Measurements from ENCODE around the gene CNKSR3.

CNKSR3 gene

DNA sequence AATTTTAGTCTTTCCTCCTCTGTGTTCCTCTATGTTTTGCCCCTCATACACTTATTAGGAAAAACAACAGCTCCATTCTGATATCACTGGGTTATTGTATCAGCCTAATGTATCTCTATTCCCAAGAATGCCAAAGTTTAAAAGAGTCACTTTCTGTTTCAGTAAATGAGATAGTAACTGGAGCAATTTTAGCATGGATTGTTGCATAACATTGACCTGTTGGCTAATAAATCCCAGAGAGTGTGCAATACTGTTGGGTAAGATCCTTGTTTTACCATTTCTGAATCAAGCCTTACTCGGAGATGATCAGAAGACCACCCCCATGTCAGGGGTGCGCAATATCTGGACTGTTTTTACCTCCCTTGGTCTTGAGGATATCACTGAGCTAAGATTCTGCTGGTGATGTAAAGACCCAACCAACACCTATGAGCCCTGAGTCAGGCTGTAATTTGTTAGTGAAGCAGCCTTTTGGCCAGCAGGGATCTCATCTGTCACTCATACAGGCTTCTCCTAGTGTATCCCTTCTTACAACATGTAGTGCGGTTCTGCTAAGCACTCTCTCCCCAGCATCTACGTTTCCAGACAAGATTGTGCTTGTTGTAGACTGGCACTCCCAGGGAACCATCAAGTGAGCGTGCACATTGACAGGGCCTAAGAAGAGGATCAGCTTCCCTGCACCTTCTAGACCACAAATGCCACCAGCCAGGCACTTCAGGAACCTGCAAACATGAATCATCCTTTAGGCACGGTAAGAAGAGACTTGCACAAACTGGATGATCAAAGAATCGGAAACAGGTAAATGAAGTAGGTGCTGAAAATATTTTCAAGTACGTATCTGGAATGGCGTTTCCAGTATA, 142.4 kb downstream of the CNKSR3 start:
- H3K4me3 ChIP-seq (ENCODE audit: control insufficient read depth, low read depth, low read length), result no peak overlapping the region
- no peak for DNase-seq (ENCODE audit: low read depth)
- TF ChIP-seq, protein P1, sequence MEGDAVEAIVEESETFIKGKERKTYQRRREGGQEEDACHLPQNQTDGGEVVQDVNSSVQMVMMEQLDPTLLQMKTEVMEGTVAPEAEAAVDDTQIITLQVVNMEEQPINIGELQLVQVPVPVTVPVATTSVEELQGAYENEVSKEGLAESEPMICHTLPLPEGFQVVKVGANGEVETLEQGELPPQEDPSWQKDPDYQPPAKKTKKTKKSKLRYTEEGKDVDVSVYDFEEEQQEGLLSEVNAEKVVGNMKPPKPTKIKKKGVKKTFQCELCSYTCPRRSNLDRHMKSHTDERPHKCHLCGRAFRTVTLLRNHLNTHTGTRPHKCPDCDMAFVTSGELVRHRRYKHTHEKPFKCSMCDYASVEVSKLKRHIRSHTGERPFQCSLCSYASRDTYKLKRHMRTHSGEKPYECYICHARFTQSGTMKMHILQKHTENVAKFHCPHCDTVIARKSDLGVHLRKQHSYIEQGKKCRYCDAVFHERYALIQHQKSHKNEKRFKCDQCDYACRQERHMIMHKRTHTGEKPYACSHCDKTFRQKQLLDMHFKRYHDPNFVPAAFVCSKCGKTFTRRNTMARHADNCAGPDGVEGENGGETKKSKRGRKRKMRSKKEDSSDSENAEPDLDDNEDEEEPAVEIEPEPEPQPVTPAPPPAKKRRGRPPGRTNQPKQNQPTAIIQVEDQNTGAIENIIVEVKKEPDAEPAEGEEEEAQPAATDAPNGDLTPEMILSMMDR (IDR thresholded peaks at IDR 0.05; ENCODE audit: control insufficient read depth, insufficient read depth, low read depth, low read length, missing control alignments), result no peak

DNA sequence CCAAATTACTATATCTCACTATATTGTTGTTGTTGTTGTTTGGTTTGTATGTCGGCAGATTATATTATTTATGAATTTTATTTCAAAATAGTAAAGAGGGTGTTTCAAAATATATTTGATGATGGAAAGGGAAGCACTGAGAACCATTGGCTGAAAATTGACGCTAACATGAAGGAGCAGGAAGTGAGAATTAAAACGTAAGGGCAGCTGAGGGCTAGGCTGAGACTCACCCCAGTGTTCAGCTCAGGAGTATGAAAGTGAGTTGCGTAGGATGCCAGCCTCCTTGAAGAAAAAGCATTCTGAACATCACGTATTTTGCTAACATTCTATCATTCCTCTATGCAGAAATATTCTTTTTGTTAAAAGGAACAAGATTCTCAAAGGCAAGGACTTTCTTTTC, 143.1 kb downstream of the CNKSR3 start:
- no peak overlapping the region for H3K4me3 ChIP-seq (ENCODE audit: control insufficient read depth, low read depth, low read length)
- TF ChIP-seq, protein P1 (IDR thresholded peaks at IDR 0.05; ENCODE audit: control insufficient read depth, insufficient read depth, low read depth, low read length, missing control alignments), result no peak
- DNase-seq (ENCODE audit: low read depth), result no peak

DNA sequence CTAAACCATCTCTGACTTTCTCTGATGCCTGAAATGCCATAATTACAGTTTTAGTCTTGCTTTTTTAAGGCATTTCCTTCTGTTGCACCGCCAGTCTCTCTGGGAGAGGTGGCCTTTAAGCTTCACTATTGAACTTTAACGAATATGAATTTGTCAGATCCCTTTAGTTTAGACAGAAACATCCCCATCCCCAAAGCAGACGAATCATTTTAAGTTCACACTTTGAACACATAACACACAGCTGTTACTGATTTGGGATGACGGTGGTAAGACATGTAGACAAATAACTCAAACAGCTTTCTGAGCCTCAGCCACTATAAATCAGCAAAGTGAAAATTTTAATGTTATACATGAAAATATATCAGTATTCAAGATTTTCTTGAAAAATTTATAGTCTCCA, 146.7 kb downstream of the CNKSR3 start:
- no peak for DNase-seq (ENCODE audit: low read depth)
- no peak overlapping the region for H3K4me3 ChIP-seq (ENCODE audit: control insufficient read depth, low read depth, low read length)
- TF ChIP-seq, protein P1 (IDR thresholded peaks at IDR 0.05; ENCODE audit: control insufficient read depth, insufficient read depth, low read depth, low read length, missing control alignments), result no peak

DNA sequence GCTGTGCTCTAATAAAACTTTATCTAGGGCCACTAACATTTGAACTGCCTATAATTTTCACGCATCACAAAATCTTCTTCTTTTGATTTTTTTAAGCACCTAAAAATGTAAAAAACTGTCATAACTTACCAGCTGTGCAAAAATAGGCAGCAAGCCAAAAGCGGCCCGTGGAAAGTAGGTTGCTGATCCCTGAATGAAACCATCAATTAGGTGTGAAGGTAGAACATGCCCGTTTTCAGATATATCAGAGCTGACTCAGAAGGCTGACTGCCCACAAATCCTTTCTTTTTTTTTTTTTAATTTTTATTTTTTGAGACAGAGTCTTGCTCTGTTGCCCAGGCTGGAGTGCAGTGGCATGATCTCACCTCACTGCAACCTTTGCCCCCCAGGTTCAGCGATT, 149.0 kb downstream of the CNKSR3 start:
- DNase-seq (ENCODE audit: low read depth), result no peak
- H3K4me3 ChIP-seq (ENCODE audit: control insufficient read depth, low read depth, low read length), result no peak overlapping the region
- TF ChIP-seq, protein P1 (IDR thresholded peaks at IDR 0.05; ENCODE audit: control insufficient read depth, insufficient read depth, low read depth, low read length, missing control alignments), result no peak

- H3K4me3 ChIP-seq (ENCODE audit: control insufficient read depth, low read depth, low read length), result no peak overlapping the region
- no peak for DNase-seq (ENCODE audit: low read depth)
- TF ChIP-seq, protein P1 (IDR thresholded peaks at IDR 0.05; ENCODE audit: control insufficient read depth, insufficient read depth, low read depth, low read length, missing control alignments), result no peak
Observed at GRCh38 chr6:154360476-154360875, 150.0 kb downstream of the CNKSR3 start.

DNA sequence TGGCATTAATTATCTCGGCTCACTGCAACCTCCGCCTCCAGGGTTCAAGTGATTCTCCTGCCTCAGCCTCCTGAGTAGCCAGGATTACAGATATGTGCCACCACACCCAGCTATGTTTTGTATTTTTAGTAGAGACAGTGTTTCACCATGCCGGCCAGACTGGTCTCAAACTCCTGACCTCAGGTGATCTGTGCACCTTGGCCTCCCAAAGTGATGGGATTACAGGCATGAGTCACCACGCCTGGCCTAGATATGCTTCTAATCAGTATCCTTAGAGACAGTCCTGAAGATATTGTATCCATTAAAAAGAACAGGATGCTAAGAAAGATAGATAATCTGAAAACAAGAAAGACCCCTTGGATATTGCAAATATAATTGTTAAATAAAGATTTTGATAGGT, 150.8 kb downstream of the CNKSR3 start:
- H3K4me3 ChIP-seq (ENCODE audit: control insufficient read depth, low read depth, low read length), result no peak overlapping the region
- TF ChIP-seq, protein P1 (IDR thresholded peaks at IDR 0.05; ENCODE audit: control insufficient read depth, insufficient read depth, low read depth, low read length, missing control alignments), result no peak
- no peak for DNase-seq (ENCODE audit: low read depth)

All from AG09309 (cell line).